ENCODE results near the gene GNB3. TPM values are rescaled to one million over a fixed set of nuclear protein-coding genes. Genes with fewer than 3 reads are reported as not detected.

The GNB3 gene
- total RNA-seq, 1 experiment from 2014 or later: 3.9 TPM

- Histone ChIP-seq H3K4me1 (peaks cover 8% of the 10 kb centered on the region), H3K9me3 (no peaks in the 10 kb centered on the region), H3K4me3 (ENCODE audit: low read depth, low read length) (no peak overlapping the region), H3K36me3 (ENCODE audit: control insufficient read depth, insufficient read depth, low read length) (no peaks in the 10 kb centered on the region; the same call in 1 of the 2 replicates), H3K27me3 (replicated peaks; ENCODE audit: control insufficient read depth, insufficient read depth, low read length) (no peaks in the 10 kb centered on the region)
- no TSS peak for BruUV-seq (replicated peaks)
- H3K36me3 Mint-ChIP-seq (ENCODE audit: insufficient read depth, unreplicated experiment): peaks cover 35% of the 10 kb centered on the region
- H3K4me1 Mint-ChIP-seq (ENCODE audit: low read depth, unreplicated experiment): peaks cover 20% of the 10 kb centered on the region
- CTCF ChIA-PET: interaction anchor here (0.6 to 4.4 kb wide), 11 partner anchors 8 to 151 kb away, joined by 3 to 35 read pairs (median 5); partner anchors contain the start of genes GPR162, MLF2 and SPSB2
- DNase-seq: no peak
- no peaks in the 10 kb centered on the region for H3K9me3 Mint-ChIP-seq (ENCODE audit: unreplicated experiment)
- H3K4me3 Mint-ChIP-seq (ENCODE audit: unreplicated experiment): no peak overlapping the region
- intact Hi-C loops (cut with micrococcal nuclease; ENCODE audit: unreplicated experiment): loop anchor here (1.0 to 2.0 kb wide), 3 partner anchors 16 to 100 kb away; partner anchors contain the start of genes CDCA3 and MLF2
- peak overlapping the region; percentile 21 for H3K27ac Mint-ChIP-seq (ENCODE audit: unreplicated experiment)
- no peaks in the 10 kb centered on the region for H3K27me3 Mint-ChIP-seq (ENCODE audit: insufficient read depth, unreplicated experiment)
- POLR2A ChIA-PET: interaction anchor here (0.7 to 1.5 kb wide), 2 partner anchors 16 to 111 kb away, joined by 5 read pairs; partner anchors contain the start of genes CDCA3 and COPS7A
- TF ChIP-seq CTCF (IDR thresholded peaks at IDR 0.05; ENCODE audit: insufficient read depth in 1 of 2, low read depth in 1 of 2, low read length in 1 of 2, severe bottlenecking in 1 of 2, unreplicated experiment in 1 of 2): no peak
Observed at GRCh38 chr12:6834873-6835272, 5.9 kb upstream of the GNB3 start.

GRCh38 chr12:6836851-6837250, 3.9 kb upstream of the GNB3 start:
- no peaks in the 10 kb centered on the region for H3K36me3 ChIP-seq (ENCODE audit: control insufficient read depth, insufficient read depth, low read length)
- no peaks in the 10 kb centered on the region for H3K27me3 Mint-ChIP-seq (ENCODE audit: insufficient read depth, unreplicated experiment)
- no peak for DNase-seq
- H3K9me3 Mint-ChIP-seq (ENCODE audit: unreplicated experiment): no peaks in the 10 kb centered on the region
- no peaks in the 10 kb centered on the region for H3K27me3 ChIP-seq (replicated peaks; ENCODE audit: control insufficient read depth, insufficient read depth, low read length)
- intact Hi-C loops (cut with micrococcal nuclease; ENCODE audit: unreplicated experiment): no loop called here
- H3K4me1 ChIP-seq: peaks cover 6% of the 10 kb centered on the region
- no peak overlapping the region for H3K4me3 Mint-ChIP-seq (ENCODE audit: unreplicated experiment)
- H3K4me3 ChIP-seq (ENCODE audit: low read depth, low read length): no peak overlapping the region
- BruUV-seq (replicated peaks): no TSS peak
- H3K4me1 Mint-ChIP-seq (ENCODE audit: low read depth, unreplicated experiment): peaks cover 20% of the 10 kb centered on the region
- TF ChIP-seq CTCF (IDR thresholded peaks at IDR 0.05; ENCODE audit: insufficient read depth in 1 of 2, low read depth in 1 of 2, low read length in 1 of 2, severe bottlenecking in 1 of 2, unreplicated experiment in 1 of 2): no peak
- no peaks in the 10 kb centered on the region for H3K9me3 ChIP-seq
- POLR2A ChIA-PET: interaction anchor here (0.7 kb wide), 1 partner anchor 14 kb away, joined by 4 read pairs; the partner anchor contains the start of gene CDCA3
- peaks cover 31% of the 10 kb centered on the region for H3K36me3 Mint-ChIP-seq (ENCODE audit: insufficient read depth, unreplicated experiment)
- CTCF ChIA-PET: interaction anchor here (0.6 to 4.4 kb wide), 5 partner anchors 15 to 121 kb away, joined by 3 to 35 read pairs (median 3); partner anchors contain the start of genes CDCA3, MLF2, SPSB2 and USP5
- no peak overlapping the region for H3K27ac Mint-ChIP-seq (ENCODE audit: unreplicated experiment)

- Histone ChIP-seq H3K36me3 (ENCODE audit: control insufficient read depth, insufficient read depth, low read length) (no peaks in the 10 kb centered on the region), H3K9me3 (no peaks in the 10 kb centered on the region), H3K27me3 (replicated peaks; ENCODE audit: control insufficient read depth, insufficient read depth, low read length) (no peaks in the 10 kb centered on the region), H3K4me3 (ENCODE audit: low read depth, low read length) (no peak overlapping the region), H3K4me1 (peaks cover 13% of the 10 kb centered on the region)
- intact Hi-C loops (cut with micrococcal nuclease; ENCODE audit: unreplicated experiment): no loop called here
- Mint-ChIP-seq H3K4me3 (ENCODE audit: unreplicated experiment) (no peak overlapping the region), H3K27ac (ENCODE audit: unreplicated experiment) (no peak overlapping the region), H3K36me3 (ENCODE audit: insufficient read depth, unreplicated experiment) (peaks cover 33% of the 10 kb centered on the region), H3K9me3 (ENCODE audit: unreplicated experiment) (no peaks in the 10 kb centered on the region), H3K4me1 (ENCODE audit: low read depth, unreplicated experiment) (peaks cover 20% of the 10 kb centered on the region), H3K27me3 (ENCODE audit: insufficient read depth, unreplicated experiment) (no peaks in the 10 kb centered on the region)
- ChIA-PET CTCF (interaction anchor here (0.7 to 4.4 kb wide), 3 partner anchors 14 to 84 kb away, joined by 3 to 35 read pairs (median 3); partner anchors contain the start of genes CDCA3, MLF2, SPSB2 and USP5), POLR2A (no interaction called here)
- no peak for DNase-seq
- no peak for TF ChIP-seq CTCF (IDR thresholded peaks at IDR 0.05; ENCODE audit: insufficient read depth in 1 of 2, low read depth in 1 of 2, low read length in 1 of 2, severe bottlenecking in 1 of 2, unreplicated experiment in 1 of 2)
- BruUV-seq (replicated peaks): no TSS peak
Observed at GRCh38 chr12:6837370-6838060, 3.2 kb upstream of the GNB3 start.

Measured in Caco-2 (cell line).